ENCODE measurements around the gene MPI. TPM values are rescaled to one million over a fixed set of nuclear protein-coding genes. Genes with fewer than 3 reads are reported as not detected.

The MPI gene
- total and polyA plus RNA-seq, 10 of the 15 experiments (the other 5 are each of a cell fraction or from before 2014, with no cell fraction given): 35.6 to 93.9 (median 44.1) TPM

- no peak for DNase-seq (ENCODE audit: low read depth, low spot score)
- Histone ChIP-seq H3K27ac (ENCODE audit: control insufficient read depth, insufficient read depth) (no peak overlapping the region), H3K9me3 (replicated peaks; ENCODE audit: control insufficient read depth, insufficient read depth, low read length) (peaks cover 2% of the 10 kb centered on the region; the same call in 1 of the 3 replicates), H3K79me2 (ENCODE audit: control insufficient read depth, insufficient read depth, low read length) (no peaks in the 10 kb centered on the region), H3K4me1 (ENCODE audit: control insufficient read depth, insufficient read depth, low read length) (peaks cover 6% of the 10 kb centered on the region), H3K27me3 (replicated peaks in 1 of 2; ENCODE audit: control insufficient read depth in 2 of 2, insufficient read depth in 2 of 2, low read length in 1 of 2) (no peaks in the 10 kb centered on the region), H3K36me3 (ENCODE audit: control insufficient read depth in 2 of 2, insufficient read depth in 2 of 2, low read length in 1 of 2) (no peaks in the 10 kb centered on the region), H4K20me1 (ENCODE audit: control insufficient read depth, insufficient read depth) (no peaks in the 10 kb centered on the region), H3K9ac (ENCODE audit: control insufficient read depth, insufficient read depth, low read length) (no peak overlapping the region), H2AFZ (ENCODE audit: control insufficient read depth, low read depth, low read length) (no peak overlapping the region), H3K4me2 (ENCODE audit: control insufficient read depth, insufficient read depth) (no peak overlapping the region), H3K4me3 (no peak overlapping the region)
- in situ Hi-C loops (cut with MboI) (no loop called here), intact Hi-C loops (cut with micrococcal nuclease; ENCODE audit: unreplicated experiment) (no loop called here)
- ChIA-PET POLR2A (no interaction called here), CTCF (interaction anchor here (2.1 kb wide), 1 partner anchor 24 kb away, joined by 11 read pairs; no protein-coding TSS in a partner anchor), RAD21 (ENCODE audit: unreplicated experiment) (no interaction called here), SMC1A (ENCODE audit: uncharacterized antibody, unreplicated experiment) (interaction anchor here (1.3 kb wide), 1 partner anchor 8 kb away, joined by 3 read pairs; no protein-coding TSS in a partner anchor)
- ATAC-seq: no peak
- TF ChIP-seq PAX5 (IDR thresholded peaks at IDR 0.05; ENCODE audit: borderline replicate concordance, low read depth, low read length): no peak
- TF ChIP-seq HCFC1 (IDR thresholded peaks at IDR 0.05; ENCODE audit: low read length): no peak
- no peak for TF ChIP-seq ZZZ3 (IDR thresholded peaks at IDR 0.05; ENCODE audit: control insufficient read depth, insufficient read length, low read depth)
- TF ChIP-seq CUX1 (IDR thresholded peaks at IDR 0.05; ENCODE audit: insufficient replicate concordance, low read depth, low read length): no peak
- no peak for TF ChIP-seq KLF5 (IDR thresholded peaks at IDR 0.05; ENCODE audit: partially characterized antibody)
- no peak for TF ChIP-seq PBX3 (IDR thresholded peaks at IDR 0.05; ENCODE audit: insufficient replicate concordance, low read depth, low read length)
- no peak for TF ChIP-seq CHD1 (IDR thresholded peaks at IDR 0.05; ENCODE audit: low read depth, low read length)
- no peak for TF ChIP-seq POLR2AphosphoS2 (IDR thresholded peaks at IDR 0.05; ENCODE audit: low read depth, low read length)
- no peak for TF ChIP-seq TBL1XR1 (IDR thresholded peaks at IDR 0.05; ENCODE audit: low read depth, low read length)
- no peak for TF ChIP-seq IKZF2 (IDR thresholded peaks at IDR 0.05)
- no peak for TF ChIP-seq ZNF622 (IDR thresholded peaks at IDR 0.05)
- no peak for TF ChIP-seq CREM (IDR thresholded peaks at IDR 0.05; ENCODE audit: low read depth)
- TF ChIP-seq MAX (IDR thresholded peaks at IDR 0.05; ENCODE audit: low read depth, low read length): no peak
- BruUV-seq (replicated peaks): no TSS peak
- WGBS (ENCODE audit: insufficient coverage, insufficient replicate concordance, low lambda C conversion rate, missing lambda C conversion rate): 89% methylated on average over 4 of the region's 4 CpGs
- no peak for FAIRE-seq
Observed at GRCh38 chr15:74878273-74878672, 11.6 kb upstream of the MPI start.

All from GM12878 (cell line).